ENCODE data around the gene UBE2F.
A peak's percentile ranks its signal among the peaks of the same experiment; 100 is the strongest.
"Not testable (repeated sequence)": the region's sequence is repeated elsewhere in the genome, so short reads cannot be mapped to it uniquely, and the experiment has no call there.

UBE2F gene

GRCh38 chr2:238015705-238016104 is 48.9 kb downstream of the UBE2F start:
- peak in 2 of 56 donors; percentile 17 to 21 for DNase-seq

GRCh38 chr2:238016526-238016925 is 49.7 kb downstream of the UBE2F start:
- no peak for DNase-seq

GRCh38 chr2:238019962-238020361 is 53.1 kb downstream of the UBE2F start:
- no peak for DNase-seq

- DNase-seq, result no peak
Observed at GRCh38 chr2:238020816-238021215, 54.0 kb downstream of the UBE2F start.

- DNase-seq, result no peak
Observed at GRCh38 chr2:238021327-238021726, 54.5 kb downstream of the UBE2F start.

GRCh38 chr2:238022594-238023157 is 55.9 kb downstream of the UBE2F start:
- no peak for DNase-seq

GRCh38 chr2:238023608-238024007 is 56.8 kb downstream of the UBE2F start:
- no peak for DNase-seq

GRCh38 chr2:238024986-238025385 is 58.2 kb downstream of the UBE2F start:
- no peak for DNase-seq

- no peak for DNase-seq
Observed at GRCh38 chr2:238025741-238026360, 59.0 kb downstream of the UBE2F start.

GRCh38 chr2:238027058-238027457 is 60.2 kb downstream of the UBE2F start:
- no peak for DNase-seq

- DNase-seq, result no peak
Observed at GRCh38 chr2:238027591-238028415, 61.0 kb downstream of the UBE2F start.

GRCh38 chr2:238029853-238030252 is 63.0 kb downstream of the UBE2F start:
- no peak for DNase-seq

GRCh38 chr2:238030422-238031155 is 63.8 kb downstream of the UBE2F start:
- DNase-seq, result no peak

GRCh38 chr2:238031751-238032150 is 64.9 kb downstream of the UBE2F start:
- no peak for DNase-seq

- DNase-seq, result no peak
Observed at GRCh38 chr2:238032755-238033337, 66.0 kb downstream of the UBE2F start.

GRCh38 chr2:238033991-238034390 is 67.2 kb downstream of the UBE2F start:
- not testable (repeated sequence) for DNase-seq

GRCh38 chr2:238038203-238038602 is 71.4 kb downstream of the UBE2F start:
- no peak for DNase-seq

GRCh38 chr2:238039151-238039550 is 72.3 kb downstream of the UBE2F start:
- DNase-seq, result no peak

GRCh38 chr2:238039985-238040384 is 73.2 kb downstream of the UBE2F start:
- no peak for DNase-seq

GRCh38 chr2:238040918-238041317 is 74.1 kb downstream of the UBE2F start:
- no peak for DNase-seq

GRCh38 chr2:238042090-238042489 is 75.3 kb downstream of the UBE2F start:
- DNase-seq, result peak in 5 of 56 donors; percentile 6 to 22 (median 11)

Measured in amygdala (tissue), 56 donors.